ENCODE measurements around the gene PTMA.
"Not testable (repeated sequence)": the region's sequence is repeated elsewhere in the genome, so short reads cannot be mapped to it uniquely, and the experiment has no call there.

PTMA gene

GRCh38 chr2:231707927-231708772 is at the start of gene PTMA:
Gene PTMA (plus strand): TSS chr2:231708525. CDS start chr2:231708707, 182 bp downstream.
- in situ Hi-C loops (cut with MboI; ENCODE audit: low sequenced_read_pairs): no loop called here

- in situ Hi-C loops (cut with MboI; ENCODE audit: low sequenced_read_pairs): not testable (repeated sequence)
These were observed 48.3 kb upstream of the PTMA start for GRCh38 chr2:231660073-231660472.

- in situ Hi-C loops (cut with MboI; ENCODE audit: low sequenced_read_pairs): no loop called here
These were observed 47.5 kb upstream of the PTMA start for GRCh38 chr2:231660860-231661259.

- in situ Hi-C loops (cut with MboI; ENCODE audit: low sequenced_read_pairs): no loop called here
These were observed 46.8 kb upstream of the PTMA start for GRCh38 chr2:231661422-231662027.

GRCh38 chr2:231662028-231662810 is 46.1 kb upstream of the PTMA start:
- in situ Hi-C loops (cut with MboI; ENCODE audit: low sequenced_read_pairs): no loop called here

GRCh38 chr2:231662811-231663457 is 45.4 kb upstream of the PTMA start:
- in situ Hi-C loops (cut with MboI; ENCODE audit: low sequenced_read_pairs): no loop called here

GRCh38 chr2:231663458-231664212 is 44.7 kb upstream of the PTMA start:
- in situ Hi-C loops (cut with MboI; ENCODE audit: low sequenced_read_pairs): no loop called here

- in situ Hi-C loops (cut with MboI; ENCODE audit: low sequenced_read_pairs): no loop called here
These were observed 43.6 kb upstream of the PTMA start for GRCh38 chr2:231664727-231665126.

GRCh38 chr2:231665245-231666170 is 42.8 kb upstream of the PTMA start:
- in situ Hi-C loops (cut with MboI; ENCODE audit: low sequenced_read_pairs): no loop called here

- in situ Hi-C loops (cut with MboI; ENCODE audit: low sequenced_read_pairs): no loop called here
These were observed 41.9 kb upstream of the PTMA start for GRCh38 chr2:231666171-231667095.

- in situ Hi-C loops (cut with MboI; ENCODE audit: low sequenced_read_pairs): no loop called here
These were observed 41.3 kb upstream of the PTMA start for GRCh38 chr2:231667096-231667427.

GRCh38 chr2:231667496-231667895 is 40.8 kb upstream of the PTMA start:
- in situ Hi-C loops (cut with MboI; ENCODE audit: low sequenced_read_pairs): no loop called here

GRCh38 chr2:231668981-231669380 is 39.3 kb upstream of the PTMA start:
- in situ Hi-C loops (cut with MboI; ENCODE audit: low sequenced_read_pairs): no loop called here

- in situ Hi-C loops (cut with MboI; ENCODE audit: low sequenced_read_pairs): no loop called here
These were observed 36.9 kb upstream of the PTMA start for GRCh38 chr2:231671270-231672050.

GRCh38 chr2:231672617-231673347 is 35.5 kb upstream of the PTMA start:
- in situ Hi-C loops (cut with MboI; ENCODE audit: low sequenced_read_pairs): no loop called here

GRCh38 chr2:231673348-231673770 is 35.0 kb upstream of the PTMA start:
- in situ Hi-C loops (cut with MboI; ENCODE audit: low sequenced_read_pairs): no loop called here
